Renal pelvis (tissue), 4 donors: ENCODE results near the gene MEIS3. TPM values are rescaled to one million over a fixed set of nuclear protein-coding genes. Genes with fewer than 3 reads are reported as not detected.

Experiments used
- DNase-seq: peaks from one replicate; pipeline ENCODE4 v3.0.0-alpha.2; 2013
- polyA plus RNA-seq, 3 donors: library from polyadenylated mRNA; unstranded; fragments of 120-200 nt; gene quantifications; one replicate each; pipeline ENCODE4 v1.2.1, GENCODE V29; 2013; ENCODE audit not compliant: insufficient read length in 3 of 3

The MEIS3 gene
- polyA plus RNA-seq, 3 donors = 16.6 to 24.1 (median 17.7) TPM

DNA sequence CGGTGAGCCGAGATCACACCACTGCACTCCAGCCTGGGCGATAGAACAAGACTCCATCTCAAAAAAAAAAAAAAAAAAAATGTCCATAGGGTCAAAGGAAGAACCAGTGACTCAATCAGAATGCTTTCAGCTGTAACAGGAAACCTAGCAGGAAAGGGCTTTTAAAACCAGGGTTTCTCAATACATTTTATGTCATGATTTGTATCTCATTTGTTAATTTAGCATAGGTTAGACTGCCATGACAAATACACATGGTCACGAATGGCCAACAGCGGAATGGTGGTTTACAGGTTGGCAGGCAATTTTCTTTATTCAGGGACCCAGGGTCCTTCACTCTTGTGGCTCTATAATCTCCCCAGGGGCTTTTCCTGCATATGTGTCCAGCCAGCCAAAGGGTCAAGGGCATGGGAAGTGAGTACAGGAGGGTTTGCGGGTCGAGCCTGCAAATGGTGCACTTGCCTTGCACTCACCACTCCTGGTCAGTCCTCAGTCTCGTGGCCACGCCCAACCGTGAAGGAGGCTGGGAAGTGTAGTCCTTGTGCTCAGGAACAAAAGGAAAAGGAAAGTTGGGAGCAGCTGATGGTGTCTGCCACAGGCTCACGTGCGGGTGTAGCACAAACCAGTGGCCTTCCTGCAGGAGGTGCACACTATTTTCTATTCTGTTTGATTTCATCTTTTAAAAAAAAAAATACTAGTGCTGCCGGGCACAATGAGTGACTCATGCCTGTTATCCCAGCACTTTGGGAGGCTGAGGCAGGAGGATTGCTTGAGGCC, 55.4 kb downstream of the MEIS3 start:
- no peak for DNase-seq

DNA sequence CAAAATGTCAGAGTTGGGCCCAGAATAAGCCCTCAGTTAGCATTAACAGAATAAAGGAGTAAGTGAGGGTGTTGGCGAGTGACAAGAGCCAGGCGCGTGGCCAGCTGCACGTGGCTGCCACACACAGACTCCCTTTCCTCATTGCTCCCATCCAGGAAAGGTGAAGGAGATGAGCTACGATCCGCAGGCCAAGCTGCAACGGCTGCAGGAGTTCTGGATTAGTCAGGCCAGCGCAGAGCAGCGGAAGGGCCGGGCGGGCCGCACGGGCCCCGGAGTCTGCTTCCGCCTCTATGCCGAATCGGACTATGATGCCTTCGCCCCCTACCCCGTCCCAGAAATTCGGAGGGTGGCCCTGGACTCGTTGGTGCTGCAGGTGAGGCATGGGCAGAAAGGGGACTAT, 57.0 kb downstream of the MEIS3 start:
- DNase-seq = no peak

DNA sequence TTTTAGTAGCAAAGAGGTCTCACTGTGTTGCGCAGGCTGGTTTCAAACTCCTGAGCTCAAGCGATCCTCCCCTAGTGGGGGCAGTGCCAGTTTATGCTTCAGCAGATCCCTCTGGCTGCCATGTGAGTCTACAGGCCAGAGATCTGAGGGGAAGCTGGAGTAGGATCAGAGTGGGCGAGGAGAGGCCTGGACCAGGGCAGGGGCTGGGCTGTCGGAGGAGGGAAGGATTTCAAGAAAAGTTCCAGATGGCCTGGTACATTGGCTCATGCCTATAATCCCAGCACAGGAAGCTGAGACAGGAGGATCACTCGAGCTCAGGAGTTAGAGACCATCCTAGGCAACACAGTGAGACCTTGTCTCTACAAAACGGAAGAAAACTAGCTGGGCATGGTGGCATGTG, 60.4 kb downstream of the MEIS3 start:
- DNase-seq = no peak

DNA sequence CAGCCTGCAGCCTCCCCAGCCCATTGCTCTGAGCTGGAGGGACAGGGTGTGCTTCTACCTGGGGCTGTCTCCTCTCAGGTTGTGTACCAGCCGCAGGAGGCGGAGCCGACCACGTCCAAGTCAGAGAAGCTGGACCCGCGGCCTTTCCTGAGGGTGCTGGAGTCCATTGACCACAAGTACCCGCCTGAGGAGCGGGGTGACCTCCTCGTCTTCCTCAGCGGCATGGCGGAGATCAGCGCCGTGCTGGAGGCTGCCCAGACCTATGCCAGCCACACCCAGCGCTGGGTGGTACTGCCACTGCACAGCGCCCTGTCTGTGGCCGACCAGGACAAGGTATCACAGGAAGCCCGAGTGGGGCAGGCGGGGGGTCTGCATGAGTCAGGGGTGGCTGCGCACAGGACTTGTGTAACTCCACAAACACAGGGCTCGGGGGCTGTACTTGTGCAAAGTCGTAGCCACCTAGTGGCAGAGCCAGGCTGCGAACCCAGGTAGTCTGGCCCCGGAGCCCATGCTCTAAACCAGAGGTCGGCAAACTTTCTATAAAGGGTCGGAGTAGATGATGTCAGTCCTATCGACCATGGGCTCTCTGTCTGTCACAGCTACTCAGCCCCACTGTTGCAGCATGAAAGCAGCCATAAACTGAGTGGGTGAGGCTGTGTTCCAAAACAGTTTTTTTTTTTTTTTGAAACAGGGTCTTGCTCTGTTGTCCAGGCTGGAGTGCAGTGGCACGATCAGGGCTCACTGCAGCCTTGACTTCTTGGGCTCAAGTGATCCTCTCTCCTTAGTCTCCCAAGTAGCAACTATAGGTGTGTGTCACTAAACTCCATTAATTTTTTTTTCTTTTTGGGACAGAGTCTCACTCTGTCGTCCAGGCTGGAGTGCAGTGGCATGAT, 61.3 kb downstream of the MEIS3 start:
- no peak for DNase-seq

DNA sequence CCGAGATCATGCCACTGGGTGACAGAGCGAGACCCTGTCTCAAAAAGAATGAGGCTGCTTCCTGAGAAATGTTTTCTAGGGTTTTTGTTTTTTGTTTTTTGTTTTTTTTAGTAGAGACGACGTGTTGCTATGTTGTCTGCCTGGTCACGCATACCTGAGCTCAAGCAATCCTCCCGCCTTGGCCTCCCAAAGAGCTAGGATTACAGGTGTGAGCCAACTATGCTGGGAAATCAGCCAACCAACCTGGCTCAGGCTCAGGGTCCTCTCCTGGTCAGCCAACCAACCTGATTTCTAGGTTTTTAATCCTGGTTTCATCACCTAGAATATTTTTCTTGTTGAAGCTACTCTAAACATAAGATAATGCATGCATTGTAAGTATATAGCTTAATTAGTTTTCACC, 62.4 kb downstream of the MEIS3 start:
- no peak for DNase-seq

DNA sequence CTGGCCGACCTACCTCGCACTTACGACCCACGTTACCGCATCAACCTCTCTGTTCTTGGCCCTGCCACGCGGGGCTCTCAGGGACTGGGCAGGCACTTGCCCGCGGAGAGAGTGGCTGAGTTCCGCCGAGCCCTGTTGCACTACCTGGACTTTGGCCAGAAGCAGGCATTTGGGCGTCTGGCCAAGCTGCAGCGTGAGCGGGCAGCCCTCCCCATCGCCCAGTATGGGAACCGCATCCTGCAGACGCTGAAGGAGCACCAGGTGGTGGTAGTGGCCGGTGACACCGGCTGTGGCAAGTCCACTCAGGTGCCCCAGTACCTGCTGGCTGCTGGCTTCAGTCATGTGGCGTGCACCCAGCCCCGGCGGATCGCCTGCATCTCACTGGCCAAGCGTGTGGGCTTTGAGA, 66.0 kb downstream of the MEIS3 start:
- no peak for DNase-seq

Other genes starting within 250 kb of the MEIS3 start
- gene BBC3, start 188.3 kb downstream of the MEIS3 start, polyA plus RNA-seq = 1 to 10 TPM; 1.9 to 2.5 (median 2.4) TPM
- 10 to 100 TPM; 25.8 to 30.2 (median 26.0) TPM for gene CCDC9, start 163.0 kb downstream of the MEIS3 start, polyA plus RNA-seq
- gene INAFM1, start 144.6 kb downstream of the MEIS3 start, polyA plus RNA-seq = 10 to 100 TPM in 2 of 3 donors, 1 to 10 TPM in 1; 8.4 to 12.4 (median 11.1) TPM
- gene C5AR1, start 109.7 kb downstream of the MEIS3 start, polyA plus RNA-seq = 1 to 10 TPM; 2.9 to 7.4 (median 7.1) TPM
- under 1 TPM; 0.28 to 0.47 (median 0.35) TPM for gene C5AR2, start 87.4 kb downstream of the MEIS3 start, polyA plus RNA-seq
- 10 to 100 TPM; 18.3 to 20.4 (median 18.4) TPM for gene DHX34, start 70.2 kb downstream of the MEIS3 start, polyA plus RNA-seq
- gene SLC8A2, start 52.4 kb upstream of the MEIS3 start, polyA plus RNA-seq = under 1 TPM in 2 of 3 donors, not detected in 1; 0.21 to 0.28 TPM
- gene KPTN, start 64.7 kb upstream of the MEIS3 start, polyA plus RNA-seq = 10 to 100 TPM; 13.8 to 15.9 (median 14.6) TPM
- 100 to 1,000 TPM; 152 to 174 (median 169) TPM for gene NAPA, start 95.5 kb upstream of the MEIS3 start, polyA plus RNA-seq
- gene ZNF541, start 153.6 kb upstream of the MEIS3 start, polyA plus RNA-seq = under 1 TPM; 0.20 to 0.40 (median 0.40) TPM
- gene BICRA, start 189.6 kb upstream of the MEIS3 start, polyA plus RNA-seq = 10 to 100 TPM; 14.1 to 19.7 (median 17.1) TPM